Measurements from ENCODE around the gene RAB9A.
"Not testable (repeated sequence)": the region's sequence is repeated elsewhere in the genome, so short reads cannot be mapped to it uniquely, and the experiment has no call there.

The RAB9A gene

GRCh38 chrX:13664020-13664419 lies 24.9 kb upstream of the RAB9A start:
- no peak for DNase-seq
- in situ Hi-C loops (cut with MboI; ENCODE audit: low pct_unique_long_range_greater_than_20kb, low sequenced_read_pairs): loop anchor here (25.0 kb wide), 1 partner anchor 373 kb away; the partner anchor contains the start of gene GEMIN8

- DNase-seq: no peak
These were observed 22.1 kb upstream of the RAB9A start for GRCh38 chrX:13666836-13667235.

GRCh38 chrX:13667919-13668318 lies 21.0 kb upstream of the RAB9A start:
- in situ Hi-C loops (cut with MboI; ENCODE audit: low pct_unique_long_range_greater_than_20kb, low sequenced_read_pairs): loop anchor here (25.0 kb wide), 1 partner anchor 369 kb away; the partner anchor contains the start of gene GEMIN8
- DNase-seq: no peak

More at GRCh38 chrX:13666836-13667235, 22.1 kb upstream of the RAB9A start:
- in situ Hi-C loops (cut with MboI; ENCODE audit: low pct_unique_long_range_greater_than_20kb, low sequenced_read_pairs): loop anchor here (25.0 kb wide), 1 partner anchor 370 kb away; the partner anchor contains the start of gene GEMIN8

GRCh38 chrX:13669246-13669737 lies 19.6 kb upstream of the RAB9A start:
- in situ Hi-C loops (cut with MboI; ENCODE audit: low pct_unique_long_range_greater_than_20kb, low sequenced_read_pairs): loop anchor here (25.0 kb wide), 1 partner anchor 368 kb away; the partner anchor contains the start of gene GEMIN8
- peak; percentile 94 for DNase-seq

GRCh38 chrX:13669755-13670154 lies 19.2 kb upstream of the RAB9A start:
- DNase-seq: not testable (repeated sequence)
- in situ Hi-C loops (cut with MboI; ENCODE audit: low pct_unique_long_range_greater_than_20kb, low sequenced_read_pairs): loop anchor here (25.0 kb wide), 1 partner anchor 368 kb away; the partner anchor contains the start of gene GEMIN8

- DNase-seq: no peak
- in situ Hi-C loops (cut with MboI; ENCODE audit: low pct_unique_long_range_greater_than_20kb, low sequenced_read_pairs): loop anchor here (25.0 kb wide), 1 partner anchor 367 kb away; the partner anchor contains the start of gene GEMIN8
These were observed 18.7 kb upstream of the RAB9A start for GRCh38 chrX:13670197-13670596.

GRCh38 chrX:13673016-13673415 lies 15.9 kb upstream of the RAB9A start:
- in situ Hi-C loops (cut with MboI; ENCODE audit: low pct_unique_long_range_greater_than_20kb, low sequenced_read_pairs): loop anchor here (25.0 kb wide), 1 partner anchor 364 kb away; the partner anchor contains the start of gene GEMIN8
- no peak for DNase-seq

GRCh38 chrX:13676885-13677284 lies 12.0 kb upstream of the RAB9A start:
- in situ Hi-C loops (cut with MboI; ENCODE audit: low pct_unique_long_range_greater_than_20kb, low sequenced_read_pairs): no loop called here
- DNase-seq: no peak

GRCh38 chrX:13679700-13680099 lies 9.2 kb upstream of the RAB9A start:
- in situ Hi-C loops (cut with MboI; ENCODE audit: low pct_unique_long_range_greater_than_20kb, low sequenced_read_pairs); DNase-seq: not testable (repeated sequence)

GRCh38 chrX:13681595-13681994 lies 7.3 kb upstream of the RAB9A start:
- in situ Hi-C loops (cut with MboI; ENCODE audit: low pct_unique_long_range_greater_than_20kb, low sequenced_read_pairs): no loop called here
- DNase-seq: no peak

GRCh38 chrX:13684361-13684760 lies 4.6 kb upstream of the RAB9A start:
- no peak for DNase-seq
- in situ Hi-C loops (cut with MboI; ENCODE audit: low pct_unique_long_range_greater_than_20kb, low sequenced_read_pairs): no loop called here

GRCh38 chrX:13685126-13685763 lies 3.7 kb upstream of the RAB9A start:
- in situ Hi-C loops (cut with MboI; ENCODE audit: low pct_unique_long_range_greater_than_20kb, low sequenced_read_pairs): no loop called here
- no peak for DNase-seq

GRCh38 chrX:13687203-13687602 lies 1.7 kb upstream of the RAB9A start:
- in situ Hi-C loops (cut with MboI; ENCODE audit: low pct_unique_long_range_greater_than_20kb, low sequenced_read_pairs): no loop called here

GRCh38 chrX:13688384-13688957 lies 457 bp upstream of the RAB9A start:
- DNase-seq: no peak
- in situ Hi-C loops (cut with MboI; ENCODE audit: low pct_unique_long_range_greater_than_20kb, low sequenced_read_pairs): no loop called here

More at GRCh38 chrX:13687203-13687602, 1.7 kb upstream of the RAB9A start:
- DNase-seq: no peak

- DNase-seq: no peak
- in situ Hi-C loops (cut with MboI; ENCODE audit: low pct_unique_long_range_greater_than_20kb, low sequenced_read_pairs): no loop called here
These were observed 848 bp downstream of the RAB9A start for GRCh38 chrX:13689741-13690211.

- DNase-seq: no peak
These were observed 1.9 kb downstream of the RAB9A start for GRCh38 chrX:13690836-13691235.

GRCh38 chrX:13691841-13692371 lies 3.0 kb downstream of the RAB9A start:
- no peak for DNase-seq
- in situ Hi-C loops (cut with MboI; ENCODE audit: low pct_unique_long_range_greater_than_20kb, low sequenced_read_pairs): no loop called here

More at GRCh38 chrX:13690836-13691235, 1.9 kb downstream of the RAB9A start:
- in situ Hi-C loops (cut with MboI; ENCODE audit: low pct_unique_long_range_greater_than_20kb, low sequenced_read_pairs): no loop called here

- no peak for DNase-seq
- in situ Hi-C loops (cut with MboI; ENCODE audit: low pct_unique_long_range_greater_than_20kb, low sequenced_read_pairs): no loop called here
These were observed 3.9 kb downstream of the RAB9A start for GRCh38 chrX:13692771-13693231.

- in situ Hi-C loops (cut with MboI; ENCODE audit: low pct_unique_long_range_greater_than_20kb, low sequenced_read_pairs): no loop called here
- no peak for DNase-seq
These were observed 4.5 kb downstream of the RAB9A start for GRCh38 chrX:13693341-13693961.
